Stimulated activated naive CD4-positive, alpha-beta T cell (primary cell): ENCODE measurements around the gene ANK2.

ENCODE experiments used
- DNase-seq, 6 experiments: peaks; one replicate each; lab custom pipeline; 2025; lab: John Stamatoyannopoulos, UW

ANK2 gene

GRCh38 chr4:113398441-113399143 is 349.1 kb downstream of the ANK2 start:
- DNase-seq: no peak

- DNase-seq: no peak
Observed at GRCh38 chr4:113404167-113404571, 354.7 kb downstream of the ANK2 start.

- no peak for DNase-seq
Observed at GRCh38 chr4:113404841-113405240, 355.4 kb downstream of the ANK2 start.

GRCh38 chr4:113405874-113406722 is 356.6 kb downstream of the ANK2 start:
- no peak for DNase-seq

- DNase-seq: no peak
Observed at GRCh38 chr4:113406723-113407016, 357.2 kb downstream of the ANK2 start.

GRCh38 chr4:113407409-113407808 is 358.0 kb downstream of the ANK2 start:
- no peak for DNase-seq

GRCh38 chr4:113409181-113409580 is 359.7 kb downstream of the ANK2 start:
- no peak for DNase-seq

GRCh38 chr4:113410686-113411085 is 361.2 kb downstream of the ANK2 start:
- no peak for DNase-seq

- DNase-seq: no peak
Observed at GRCh38 chr4:113411496-113411938, 362.1 kb downstream of the ANK2 start.

GRCh38 chr4:113419631-113420030 is 370.2 kb downstream of the ANK2 start:
- DNase-seq: no peak

- no peak for DNase-seq
Observed at GRCh38 chr4:113420938-113421337, 371.5 kb downstream of the ANK2 start.

GRCh38 chr4:113423631-113424030 is 374.2 kb downstream of the ANK2 start:
- DNase-seq: no peak

- no peak for DNase-seq
Observed at GRCh38 chr4:113433116-113433515, 383.7 kb downstream of the ANK2 start.
